Non-pigmented ciliary epithelial cell (primary cell): ENCODE data around the gene CEP68.
"Not testable (repeated sequence)": the region's sequence is repeated elsewhere in the genome, so short reads cannot be mapped to it uniquely, and the experiment has no call there.

Source experiments
- DNase-seq: peaks from one replicate; pipeline ENCODE4 v3.0.0-alpha.2; 2010; ENCODE audit warnings: low read depth

The CEP68 gene

DNA sequence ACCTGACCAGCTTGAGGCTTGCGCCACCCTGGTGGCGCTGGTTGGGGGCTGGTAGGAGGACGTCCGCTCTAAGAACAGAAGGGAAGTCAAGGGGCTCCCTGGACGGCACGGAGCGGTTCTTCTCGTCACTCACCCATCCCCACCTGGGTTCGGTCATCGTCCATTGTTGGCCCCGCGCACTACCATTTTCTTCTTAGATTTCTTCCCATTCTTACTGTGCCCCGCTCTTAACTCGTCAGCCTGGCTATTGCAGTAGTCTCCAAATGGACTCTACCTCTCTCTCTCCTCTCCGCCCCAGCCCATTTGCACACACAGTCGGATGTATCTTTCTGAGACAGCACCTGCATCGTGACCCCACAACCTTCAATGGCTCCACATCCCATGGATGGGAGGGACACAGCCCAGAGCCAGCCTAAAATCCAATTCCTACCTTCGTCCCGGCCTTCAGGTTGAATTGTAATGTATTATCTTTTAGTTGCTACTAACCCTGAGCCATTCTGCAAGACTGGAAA is 74.5 kb downstream of the CEP68 start:
- no peak for DNase-seq

DNA sequence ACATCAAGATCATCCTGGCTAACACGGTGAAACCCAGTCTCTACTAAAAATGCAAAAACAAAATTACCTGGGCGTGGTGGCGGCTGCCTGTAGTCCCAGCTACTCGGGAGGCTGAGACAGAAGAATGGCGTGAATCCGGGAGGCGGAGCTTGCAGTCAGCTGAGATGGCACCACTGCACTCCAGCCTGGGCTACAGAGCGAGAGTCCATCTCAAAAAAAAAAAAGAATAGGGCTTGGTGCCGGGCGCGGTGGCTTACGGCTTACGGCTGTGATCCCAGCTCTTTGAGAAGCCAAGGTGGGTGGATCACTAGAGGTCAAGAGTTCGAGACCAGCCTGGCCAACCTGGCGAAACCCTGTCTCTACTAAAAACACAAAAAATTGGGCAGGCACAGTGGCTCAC is 76.7 kb downstream of the CEP68 start:
- not testable (repeated sequence) for DNase-seq

DNA sequence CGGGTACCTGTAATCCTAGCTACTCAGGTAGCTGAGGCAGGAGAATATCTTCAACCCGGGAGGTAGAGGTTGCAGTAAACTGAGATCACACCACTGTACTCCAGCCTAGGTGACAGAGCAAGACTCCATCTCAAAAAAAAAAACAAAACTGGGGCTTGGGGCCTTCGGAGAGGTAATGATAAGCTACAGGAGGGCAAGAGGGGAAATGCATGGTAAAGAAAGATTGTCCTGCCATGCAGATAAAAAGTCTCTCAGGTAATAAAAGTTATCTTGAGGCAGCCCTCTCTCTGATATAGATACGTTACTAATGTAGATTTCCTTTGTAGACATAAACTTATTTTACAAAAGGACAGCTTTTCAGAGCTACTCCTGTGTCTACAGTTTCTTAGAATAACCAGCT is 77.4 kb downstream of the CEP68 start:
- no peak for DNase-seq

DNA sequence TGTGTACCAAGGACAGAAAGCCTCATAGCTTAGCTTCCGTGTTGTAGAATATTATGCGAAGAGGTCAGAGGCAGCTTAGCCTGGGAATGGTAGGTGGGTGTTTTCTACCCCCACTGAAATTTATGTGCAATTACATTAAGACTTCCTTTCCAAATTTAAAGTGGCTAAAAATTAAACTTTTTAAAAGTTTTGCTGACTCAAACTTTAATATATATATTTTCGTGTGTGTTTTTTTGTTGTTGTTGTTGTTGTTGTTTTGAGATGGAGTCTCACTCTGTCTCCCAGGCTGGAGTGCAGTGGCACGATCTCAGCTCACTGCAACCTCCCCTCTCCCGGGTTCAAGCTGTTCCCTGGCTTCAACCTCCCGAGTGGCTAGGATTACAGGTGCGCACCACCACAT is 77.9 kb downstream of the CEP68 start:
- DNase-seq: no peak

DNA sequence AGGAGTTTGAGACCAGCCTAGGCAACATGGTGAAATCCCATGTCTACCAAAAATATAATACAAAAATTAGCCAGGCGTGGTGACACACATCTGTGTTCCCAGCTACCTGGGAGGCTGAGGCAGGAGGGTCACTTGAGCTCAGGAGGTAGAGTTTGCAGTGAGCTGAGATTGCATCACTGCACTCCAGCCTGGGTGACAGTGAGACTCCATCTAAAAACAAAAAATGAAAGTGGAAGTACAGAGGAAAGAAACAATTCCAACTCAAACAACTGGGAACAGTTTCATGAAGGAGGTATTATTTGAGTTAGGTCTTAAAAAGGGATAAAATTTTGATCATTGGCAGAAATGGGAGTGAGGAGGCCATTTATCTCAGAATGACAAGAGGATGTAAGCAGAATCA is 80.0 kb downstream of the CEP68 start:
- DNase-seq: no peak
